ENCODE data around the gene SLC25A47.

Gene SLC25A47

DNA sequence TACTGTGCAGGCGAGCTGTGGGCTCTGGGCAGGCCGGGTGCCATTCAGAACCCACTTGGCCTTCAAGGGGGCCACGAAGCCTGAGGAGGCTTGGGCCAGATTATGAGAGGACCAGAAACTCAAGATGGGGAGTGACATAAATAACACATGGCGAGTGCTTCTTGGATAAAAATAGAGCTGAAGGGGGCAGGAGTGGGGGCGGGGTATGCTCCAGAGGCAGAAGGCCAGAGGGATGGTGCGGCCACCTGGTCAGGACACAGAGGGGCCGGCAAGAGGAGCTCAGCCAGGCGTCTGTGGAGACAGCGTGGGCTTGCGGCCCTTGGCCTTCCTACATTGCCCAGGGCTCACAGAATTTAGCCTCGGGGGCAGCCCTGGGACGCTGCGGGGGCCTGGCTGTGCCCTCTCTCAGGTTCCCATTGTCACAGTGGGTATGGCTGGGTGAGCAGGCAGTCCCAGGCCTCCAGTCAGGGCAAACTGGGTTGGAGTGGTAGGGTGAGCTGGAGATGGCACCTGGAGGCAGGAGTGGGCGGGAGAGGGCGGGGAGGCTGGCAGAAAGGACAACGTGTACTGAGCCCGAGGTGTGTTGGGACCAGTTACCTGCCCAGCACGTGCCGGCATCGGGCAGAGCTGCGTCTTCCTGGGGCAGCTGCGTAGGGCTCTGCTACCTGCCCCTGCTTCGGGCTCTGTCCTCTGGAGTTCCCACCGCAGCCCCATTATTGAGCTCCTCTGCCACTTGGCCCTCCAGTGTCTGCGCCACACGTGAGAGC is 9.5 kb upstream of the SLC25A47 start:
- no peaks in the 10 kb centered on the region for H3K79me2 ChIP-seq (ENCODE audit: control insufficient read depth, low read length)
- H3K9me2 ChIP-seq (replicated peaks; ENCODE audit: control insufficient read depth, low read length), result no peaks in the 10 kb centered on the region
- H3K4me2 ChIP-seq (ENCODE audit: low read length), result no peak overlapping the region
- H3K4me3 ChIP-seq (ENCODE audit: low read length), result no peak overlapping the region
- H3K27ac ChIP-seq (ENCODE audit: low read depth, low read length), result no peak overlapping the region
- peaks cover 4% of the 10 kb centered on the region; the same call in 1 of the 2 replicates for H3K27me3 ChIP-seq (ENCODE audit: control insufficient read depth, low read length)
- TF ChIP-seq CTCF (IDR thresholded peaks at IDR 0.05; ENCODE audit: low read depth, low read length, poor library complexity, severe bottlenecking), result no peak
- TF ChIP-seq EZH2phosphoT487 (IDR thresholded peaks at IDR 0.05; ENCODE audit: borderline replicate concordance, low read length), result no peak
- H3K36me3 ChIP-seq (ENCODE audit: control insufficient read depth, low read length), result no peaks in the 10 kb centered on the region
- no peaks in the 10 kb centered on the region for H4K20me1 ChIP-seq (ENCODE audit: control insufficient read depth, insufficient read depth, low read depth, low read length)
- H3F3A ChIP-seq (ENCODE audit: control insufficient read depth, insufficient read depth), result no peaks in the 10 kb centered on the region
- H3K4me1 ChIP-seq (ENCODE audit: control insufficient read depth, low read length), result peaks cover 20% of the 10 kb centered on the region
- no peaks in the 10 kb centered on the region for H3K9me3 ChIP-seq (ENCODE audit: control insufficient read depth, insufficient read depth, low read length)

DNA sequence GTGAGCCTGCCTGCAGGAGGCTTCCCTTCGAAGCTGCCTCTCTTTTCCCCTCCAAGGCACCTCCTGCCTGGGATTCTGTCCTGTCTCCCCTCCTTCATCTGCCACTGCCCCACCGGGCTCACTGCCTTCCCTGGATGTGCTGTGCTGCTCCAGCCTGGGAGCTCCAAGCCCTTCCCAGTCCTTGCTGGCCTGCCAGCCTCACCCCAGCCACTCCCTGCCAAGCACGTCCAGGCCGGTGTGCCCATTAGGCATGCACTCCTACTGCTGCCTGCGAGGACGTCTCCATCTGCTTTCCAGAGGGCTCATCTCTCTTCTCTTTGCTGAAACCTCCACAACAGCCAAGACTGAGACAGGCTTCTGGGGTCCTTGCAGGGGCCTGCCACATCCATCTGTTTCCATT is 8.4 kb upstream of the SLC25A47 start:
- H3K9me3 ChIP-seq (ENCODE audit: control insufficient read depth, insufficient read depth, low read length), result no peaks in the 10 kb centered on the region
- H3K27me3 ChIP-seq (ENCODE audit: control insufficient read depth, low read length), result no peaks in the 10 kb centered on the region
- H4K20me1 ChIP-seq (ENCODE audit: control insufficient read depth, insufficient read depth, low read depth, low read length), result no peaks in the 10 kb centered on the region
- peaks cover 20% of the 10 kb centered on the region for H3K4me1 ChIP-seq (ENCODE audit: control insufficient read depth, low read length)
- no peak overlapping the region for H3K4me2 ChIP-seq (ENCODE audit: low read length)
- H3K4me3 ChIP-seq (ENCODE audit: low read length), result no peak overlapping the region
- H3K9me2 ChIP-seq (replicated peaks; ENCODE audit: control insufficient read depth, low read length), result no peaks in the 10 kb centered on the region
- no peaks in the 10 kb centered on the region for H3K79me2 ChIP-seq (ENCODE audit: control insufficient read depth, low read length)
- no peak overlapping the region for H3K27ac ChIP-seq (ENCODE audit: low read depth, low read length)
- no peaks in the 10 kb centered on the region for H3F3A ChIP-seq (ENCODE audit: control insufficient read depth, insufficient read depth)
- H3K36me3 ChIP-seq (ENCODE audit: control insufficient read depth, low read length), result no peaks in the 10 kb centered on the region
- TF ChIP-seq CTCF (IDR thresholded peaks at IDR 0.05; ENCODE audit: low read depth, low read length, poor library complexity, severe bottlenecking) (no peak), EZH2phosphoT487 (IDR thresholded peaks at IDR 0.05; ENCODE audit: borderline replicate concordance, low read length) (no peak)

- H3K9me2 ChIP-seq (replicated peaks; ENCODE audit: control insufficient read depth, low read length), result no peaks in the 10 kb centered on the region
- H3K4me2 ChIP-seq (ENCODE audit: low read length), result no peak overlapping the region
- H3K9me3 ChIP-seq (ENCODE audit: control insufficient read depth, insufficient read depth, low read length), result no peaks in the 10 kb centered on the region
- no peak for TF ChIP-seq CTCF (IDR thresholded peaks at IDR 0.05; ENCODE audit: low read depth, low read length, poor library complexity, severe bottlenecking)
- no peak for TF ChIP-seq EZH2phosphoT487 (IDR thresholded peaks at IDR 0.05; ENCODE audit: borderline replicate concordance, low read length)
- H3K4me1 ChIP-seq (ENCODE audit: control insufficient read depth, low read length), result peaks cover 15% of the 10 kb centered on the region
- H3K27ac ChIP-seq (ENCODE audit: low read depth, low read length), result no peak overlapping the region
- no peaks in the 10 kb centered on the region for H3F3A ChIP-seq (ENCODE audit: control insufficient read depth, insufficient read depth)
- no peaks in the 10 kb centered on the region for H3K36me3 ChIP-seq (ENCODE audit: control insufficient read depth, low read length)
- H3K4me3 ChIP-seq (ENCODE audit: low read length), result no peak overlapping the region
- H3K27me3 ChIP-seq (ENCODE audit: control insufficient read depth, low read length), result no peaks in the 10 kb centered on the region
- H3K79me2 ChIP-seq (ENCODE audit: control insufficient read depth, low read length), result no peaks in the 10 kb centered on the region
- H4K20me1 ChIP-seq (ENCODE audit: control insufficient read depth, insufficient read depth, low read depth, low read length), result no peaks in the 10 kb centered on the region
Measured at GRCh38 chr14:100317389-100317788, 5.8 kb upstream of the SLC25A47 start.
